WERI-Rb-1 (cell line): Measurements from ENCODE around the gene SCARF2.

Source experiments
- DNase-seq: peaks from one replicate; pipeline ENCODE4 v3.0.0-alpha.2; 2020
- H3K27ac ChIP-seq: fragments of 250-450 bp; sonication (Bioruptor Pico); 2 replicates; pipeline ENCODE4 v1.5.1; 2020; ENCODE audit warnings: mild to moderate bottlenecking, moderate library complexity
- H3K27me3 ChIP-seq: fragments of 250-450 bp; sonication (Bioruptor Pico); 2 replicates; pipeline ENCODE4 v1.5.1; 2021; ENCODE audit warnings: mild to moderate bottlenecking, low read depth, moderate library complexity; ENCODE audit not compliant: insufficient read depth, severe bottlenecking
- H3K36me3 ChIP-seq: fragments of 250-450 bp; sonication (Bioruptor Pico); 2 replicates; pipeline ENCODE4 v1.5.1; 2020; ENCODE audit warnings: mild to moderate bottlenecking, moderate library complexity
- H3K4me3 ChIP-seq: 2 replicates; pipeline ENCODE4 v1.5.1; 2011; ENCODE audit warnings: low read depth, mild to moderate bottlenecking, control low read depth, low read length
- H3K9me3 ChIP-seq: fragments of 250-450 bp; sonication (Bioruptor Pico); 2 replicates; pipeline ENCODE4 v1.5.1; 2021; ENCODE audit warnings: mild to moderate bottlenecking, moderate library complexity; ENCODE audit not compliant: severe bottlenecking
- TF ChIP-seq, protein P1 (sequence below): IDR thresholded peaks from 2 replicates; pipeline ENCODE4 v1.5.1; 2011; ENCODE audit warnings: low read depth, mild to moderate bottlenecking, control low read depth, inconsistent platforms, low read length

Gene SCARF2

GRCh38 chr22:20449819-20450550, 12.4 kb upstream of the SCARF2 start:
- H3K9me3 ChIP-seq, result no peaks in the 10 kb centered on the region
- no peak overlapping the region for H3K4me3 ChIP-seq
- H3K27ac ChIP-seq, result no peak overlapping the region
- H3K27me3 ChIP-seq, result no peaks in the 10 kb centered on the region
- no peak for DNase-seq
- peaks cover 24% of the 10 kb centered on the region for H3K36me3 ChIP-seq
- TF ChIP-seq, protein P1, sequence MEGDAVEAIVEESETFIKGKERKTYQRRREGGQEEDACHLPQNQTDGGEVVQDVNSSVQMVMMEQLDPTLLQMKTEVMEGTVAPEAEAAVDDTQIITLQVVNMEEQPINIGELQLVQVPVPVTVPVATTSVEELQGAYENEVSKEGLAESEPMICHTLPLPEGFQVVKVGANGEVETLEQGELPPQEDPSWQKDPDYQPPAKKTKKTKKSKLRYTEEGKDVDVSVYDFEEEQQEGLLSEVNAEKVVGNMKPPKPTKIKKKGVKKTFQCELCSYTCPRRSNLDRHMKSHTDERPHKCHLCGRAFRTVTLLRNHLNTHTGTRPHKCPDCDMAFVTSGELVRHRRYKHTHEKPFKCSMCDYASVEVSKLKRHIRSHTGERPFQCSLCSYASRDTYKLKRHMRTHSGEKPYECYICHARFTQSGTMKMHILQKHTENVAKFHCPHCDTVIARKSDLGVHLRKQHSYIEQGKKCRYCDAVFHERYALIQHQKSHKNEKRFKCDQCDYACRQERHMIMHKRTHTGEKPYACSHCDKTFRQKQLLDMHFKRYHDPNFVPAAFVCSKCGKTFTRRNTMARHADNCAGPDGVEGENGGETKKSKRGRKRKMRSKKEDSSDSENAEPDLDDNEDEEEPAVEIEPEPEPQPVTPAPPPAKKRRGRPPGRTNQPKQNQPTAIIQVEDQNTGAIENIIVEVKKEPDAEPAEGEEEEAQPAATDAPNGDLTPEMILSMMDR, result no peak

- peaks cover 20% of the 10 kb centered on the region for H3K36me3 ChIP-seq
- H3K4me3 ChIP-seq, result no peak overlapping the region
- H3K9me3 ChIP-seq, result no peaks in the 10 kb centered on the region
- DNase-seq, result no peak
- TF ChIP-seq, protein P1, result no peak
- H3K27me3 ChIP-seq, result no peaks in the 10 kb centered on the region
- H3K27ac ChIP-seq, result no peak overlapping the region
Measured at GRCh38 chr22:20448630-20449029, 11.0 kb upstream of the SCARF2 start.

DNA sequence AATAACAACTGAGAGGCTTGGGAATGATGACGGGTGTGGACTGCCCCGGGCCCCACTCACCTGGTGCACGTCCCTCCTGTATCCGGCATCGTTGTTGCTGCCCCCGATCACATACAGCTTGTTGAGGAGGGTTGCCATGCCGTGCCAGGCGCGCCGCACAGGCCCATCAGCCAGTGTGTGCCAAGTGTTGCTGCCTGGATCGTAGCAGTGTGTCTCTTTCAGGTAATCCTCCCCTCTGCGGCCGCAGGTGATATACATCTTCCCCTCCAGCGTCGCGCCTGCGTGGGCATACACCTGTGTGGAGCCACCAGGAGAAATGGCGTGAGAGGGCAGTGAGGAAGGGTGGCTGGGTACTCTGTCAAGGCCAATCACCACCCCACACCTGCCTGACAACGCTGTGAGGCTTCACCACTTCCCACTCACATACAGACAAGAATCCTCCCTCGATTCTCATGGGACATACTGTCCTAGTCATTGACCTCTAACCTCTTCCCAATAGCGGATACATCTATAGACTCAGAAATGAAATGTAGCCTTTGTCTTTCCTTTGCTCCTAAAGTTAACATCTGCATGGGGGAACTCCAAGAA, 8.9 kb upstream of the SCARF2 start:
- no peaks in the 10 kb centered on the region for H3K9me3 ChIP-seq
- H3K4me3 ChIP-seq, result no peak overlapping the region
- H3K36me3 ChIP-seq, result peaks cover 32% of the 10 kb centered on the region
- H3K27ac ChIP-seq, result no peak overlapping the region
- TF ChIP-seq, protein P1, result no peak
- no peaks in the 10 kb centered on the region for H3K27me3 ChIP-seq
- no peak for DNase-seq

DNA sequence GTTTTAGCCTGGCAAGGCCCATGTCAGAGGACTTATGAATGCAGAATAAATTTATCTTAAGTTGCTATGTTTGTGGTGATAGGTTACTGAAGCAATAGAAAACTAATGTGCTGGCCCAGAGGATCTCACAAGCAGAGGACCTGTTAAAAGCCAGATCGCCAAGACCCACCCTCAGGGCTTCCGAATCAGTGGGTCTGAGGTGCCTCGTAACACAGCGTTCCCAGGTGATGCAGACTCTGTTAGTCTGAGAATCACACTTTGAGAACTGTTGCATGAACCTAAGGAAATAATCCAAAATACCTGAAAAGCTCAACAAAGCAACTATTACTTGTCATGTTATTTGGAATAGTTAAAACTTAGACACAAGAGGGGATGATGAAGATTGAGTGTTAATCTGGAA, 6.7 kb upstream of the SCARF2 start:
- no peaks in the 10 kb centered on the region for H3K9me3 ChIP-seq
- no peak for DNase-seq
- no peak overlapping the region for H3K4me3 ChIP-seq
- no peaks in the 10 kb centered on the region for H3K27me3 ChIP-seq
- TF ChIP-seq, protein P1, result no peak
- peaks cover 32% of the 10 kb centered on the region for H3K36me3 ChIP-seq
- H3K27ac ChIP-seq, result no peak overlapping the region

DNA sequence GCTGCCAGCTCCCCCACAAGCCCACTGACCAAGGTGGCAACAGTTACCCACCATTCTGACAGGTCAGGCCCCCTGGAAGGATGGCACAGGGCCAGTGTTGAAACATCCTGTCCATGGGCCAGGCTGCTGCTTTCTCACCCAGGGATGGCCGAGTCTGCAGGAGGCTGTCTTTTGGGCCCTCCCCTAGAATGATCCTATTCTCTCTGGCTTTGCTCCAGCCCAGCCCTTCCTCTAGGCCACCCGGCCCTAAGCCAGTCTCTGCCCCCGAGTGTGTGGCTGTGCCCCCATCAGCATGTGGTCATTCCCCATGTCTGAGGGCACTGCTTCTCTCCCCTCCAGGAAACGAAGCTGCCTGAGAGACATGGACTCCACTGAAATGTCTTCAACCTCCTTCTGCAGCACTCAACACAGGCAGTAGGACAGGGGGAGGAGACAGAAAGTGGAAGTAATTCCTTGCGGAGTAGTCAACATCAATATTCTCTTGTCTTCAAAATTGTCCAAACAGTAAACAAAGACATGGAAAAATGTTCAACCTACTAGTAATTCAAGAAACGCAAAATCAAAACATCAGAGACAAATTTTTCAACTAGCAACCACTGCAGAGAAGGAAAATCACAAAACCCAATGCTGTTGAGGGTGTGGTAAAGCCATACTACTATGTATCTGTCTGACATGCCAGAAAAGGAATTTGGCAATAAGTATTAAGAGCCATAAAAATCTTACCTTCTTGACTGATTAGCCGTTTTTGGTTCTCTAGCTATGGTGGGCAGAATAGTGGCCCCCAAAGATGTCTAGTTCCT, 5.1 kb upstream of the SCARF2 start:
- no peaks in the 10 kb centered on the region for H3K27me3 ChIP-seq
- no peak for DNase-seq
- no peaks in the 10 kb centered on the region for H3K9me3 ChIP-seq
- H3K27ac ChIP-seq, result no peak overlapping the region
- H3K36me3 ChIP-seq, result peaks cover 32% of the 10 kb centered on the region
- H3K4me3 ChIP-seq, result no peak overlapping the region
- TF ChIP-seq, protein P1, result no peak
